COLO668 (cell line): ENCODE data around the gene NTRK2.

ENCODE experiments used
- DNase-seq: peaks from one replicate; lab custom pipeline; 2025; ENCODE audit not compliant: unreplicated experiment; lab: John Stamatoyannopoulos, UW

Gene NTRK2

DNA sequence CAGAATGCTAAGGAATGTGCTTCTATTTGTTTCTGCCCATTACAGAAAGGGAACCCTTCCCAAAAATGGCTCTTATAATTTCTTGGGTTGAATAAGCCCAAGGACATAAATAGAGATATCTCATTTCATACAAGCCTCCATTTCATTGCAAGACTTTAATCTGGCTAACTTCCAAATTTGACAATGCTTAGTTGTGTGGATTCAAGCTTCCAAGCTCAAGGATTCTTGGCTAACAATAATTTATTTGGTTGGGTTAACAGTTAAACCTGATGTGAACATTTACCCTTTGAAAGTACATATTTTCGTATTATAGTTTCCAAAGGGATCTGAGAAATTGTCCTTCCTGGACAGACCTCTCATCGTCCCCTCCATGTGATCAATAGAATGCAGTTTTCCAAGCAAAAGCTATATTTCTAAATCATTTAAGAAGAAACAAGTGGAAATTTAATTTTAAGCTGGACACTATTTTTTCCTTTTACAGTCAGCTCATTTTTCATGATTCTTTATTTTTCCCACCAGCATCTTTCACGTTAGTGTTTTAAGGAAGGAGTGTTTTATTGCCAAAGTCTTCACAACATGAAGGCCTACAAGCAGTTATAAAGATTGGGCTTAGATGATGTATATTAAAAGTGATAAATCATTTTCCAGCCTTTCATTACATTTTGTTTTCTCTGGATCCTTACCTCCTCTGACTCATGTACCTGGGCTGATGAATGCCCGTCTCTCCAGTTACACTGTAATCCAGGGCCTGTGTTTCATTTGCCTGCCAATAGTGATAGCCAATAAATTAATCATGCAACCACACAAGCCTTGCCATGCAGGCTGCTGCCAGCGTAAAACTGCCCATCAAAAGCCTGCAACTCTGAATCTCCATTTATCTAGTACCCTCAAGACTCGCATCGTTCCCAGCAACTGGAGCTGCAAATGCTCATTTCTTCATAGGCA, 176.7 kb downstream of the NTRK2 start:
- DNase-seq = no peak

DNA sequence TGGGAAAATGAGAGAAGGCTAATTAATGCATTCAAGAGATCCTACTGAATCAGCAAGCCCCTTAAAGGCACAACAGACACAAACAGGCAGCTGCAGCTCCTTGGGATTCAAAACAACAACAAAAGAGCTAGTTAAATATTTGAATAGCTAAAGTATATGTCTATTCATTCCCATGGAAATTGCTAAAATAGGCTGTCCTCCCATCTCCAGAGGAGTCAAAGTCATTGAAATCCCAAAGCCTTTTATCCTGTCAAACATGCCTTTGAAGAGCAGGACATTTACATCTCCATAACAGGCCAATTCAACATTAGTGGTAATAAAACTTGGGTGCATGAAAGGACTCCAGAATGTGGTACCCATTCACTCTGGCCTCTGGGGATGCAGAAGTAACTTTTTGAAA, 177.4 kb downstream of the NTRK2 start:
- DNase-seq = no peak

DNA sequence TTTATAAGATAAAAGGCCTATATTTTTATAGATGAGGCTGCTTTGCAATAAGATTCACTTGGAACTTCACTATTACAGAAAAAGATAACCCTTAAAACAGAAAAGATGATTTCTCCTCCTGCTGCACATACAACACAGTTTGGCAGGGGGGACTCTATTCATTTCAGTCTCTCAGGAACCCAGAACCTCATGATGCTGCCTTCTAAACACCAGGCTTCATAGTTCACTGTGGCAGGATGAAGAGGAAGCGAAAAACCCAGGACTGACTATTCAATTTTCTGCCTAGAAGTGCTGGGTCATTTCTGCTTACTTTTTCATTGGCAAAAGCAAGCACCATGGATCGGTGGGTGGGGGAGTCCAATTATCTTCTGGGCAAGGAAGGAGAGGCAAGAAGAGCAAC, 179.5 kb downstream of the NTRK2 start:
- no peak for DNase-seq

DNA sequence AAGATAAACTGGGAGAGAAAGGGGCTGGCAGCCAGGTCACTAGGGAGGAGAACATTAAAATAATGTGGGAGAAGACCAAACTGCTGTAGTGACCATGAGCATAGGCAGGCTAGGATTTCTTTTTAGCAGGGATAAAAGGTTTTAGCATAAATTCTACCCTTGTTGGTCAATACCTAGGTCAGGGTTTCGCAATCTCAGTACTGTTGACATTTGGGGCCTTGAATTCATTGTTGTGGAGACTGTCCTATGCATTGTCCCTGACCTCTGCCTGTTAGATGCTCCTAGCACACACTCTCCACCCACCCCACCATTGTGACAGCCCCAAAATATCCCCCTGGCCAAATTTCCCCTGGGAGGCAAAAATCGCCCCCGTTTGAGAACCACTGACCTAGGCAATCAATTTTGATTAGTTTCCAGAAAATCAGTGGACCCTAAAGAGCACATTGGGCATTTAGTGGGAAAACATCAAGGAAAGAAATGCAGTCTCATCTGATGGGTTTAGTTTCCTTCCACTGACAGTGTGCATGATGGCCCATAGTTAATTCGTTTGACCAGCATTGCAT, 181.4 kb downstream of the NTRK2 start:
- DNase-seq = no peak

DNA sequence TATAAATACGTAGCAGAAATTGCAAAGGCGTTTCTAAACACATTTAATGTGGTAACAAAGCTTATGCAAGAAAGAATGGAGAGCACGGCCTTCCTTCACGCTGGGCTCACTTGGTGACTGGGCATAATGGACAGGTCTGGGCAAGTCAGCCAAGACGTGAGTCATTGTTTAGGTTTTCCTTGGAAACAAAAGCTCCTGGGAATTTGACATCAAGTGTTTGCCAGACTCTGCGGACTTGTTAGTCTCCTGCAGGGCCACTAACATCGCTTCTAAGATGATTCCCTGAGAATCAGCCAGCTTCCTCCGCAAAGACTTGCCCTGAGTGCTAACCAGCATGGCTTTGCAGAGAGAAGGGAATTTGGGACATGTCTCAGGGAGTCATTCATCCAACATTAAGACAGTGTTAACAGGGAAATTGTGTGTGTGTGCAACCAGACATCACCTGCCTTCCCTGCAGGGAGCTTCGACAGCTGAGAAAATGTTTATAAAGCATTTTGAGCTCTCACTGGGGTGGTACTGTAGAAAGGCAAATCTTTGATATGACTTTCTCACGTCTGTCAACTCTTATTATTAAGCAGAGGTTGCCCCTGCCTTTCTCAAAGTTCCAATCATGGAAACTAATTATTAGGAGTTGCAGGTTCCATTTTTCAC, 182.5 kb downstream of the NTRK2 start:
- DNase-seq = no peak

DNA sequence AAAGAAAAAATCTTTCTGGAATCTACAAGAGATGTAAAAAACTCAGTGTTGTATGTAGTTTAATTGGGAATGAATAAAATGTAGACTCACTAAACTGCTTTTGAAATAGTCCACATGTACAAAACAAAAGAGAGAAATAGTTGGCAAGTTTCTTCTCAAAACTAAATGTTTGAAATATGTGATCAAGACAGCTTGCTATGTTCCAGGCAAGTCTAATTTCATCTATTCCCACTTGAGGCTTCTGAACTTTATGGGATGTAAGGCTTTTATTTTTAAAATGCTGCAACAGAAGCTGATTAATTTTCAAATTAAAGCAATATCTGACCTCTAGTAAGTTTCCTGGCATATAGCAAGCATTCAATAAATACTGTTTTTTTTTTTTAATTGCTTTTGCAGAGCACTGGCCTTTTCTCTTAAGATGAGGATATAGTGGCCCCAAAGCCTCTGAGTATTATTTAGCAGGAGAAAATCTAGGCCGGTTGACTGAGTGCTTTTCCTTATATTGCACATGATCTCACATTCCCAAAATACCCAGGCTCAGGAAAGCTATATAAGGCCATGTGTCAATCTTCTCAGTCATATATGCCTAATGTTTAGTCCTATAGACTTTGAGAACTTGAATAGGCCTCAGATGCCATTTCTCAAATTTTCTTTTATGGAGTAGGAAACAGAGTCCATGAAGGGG, 183.2 kb downstream of the NTRK2 start:
- DNase-seq = no peak

DNA sequence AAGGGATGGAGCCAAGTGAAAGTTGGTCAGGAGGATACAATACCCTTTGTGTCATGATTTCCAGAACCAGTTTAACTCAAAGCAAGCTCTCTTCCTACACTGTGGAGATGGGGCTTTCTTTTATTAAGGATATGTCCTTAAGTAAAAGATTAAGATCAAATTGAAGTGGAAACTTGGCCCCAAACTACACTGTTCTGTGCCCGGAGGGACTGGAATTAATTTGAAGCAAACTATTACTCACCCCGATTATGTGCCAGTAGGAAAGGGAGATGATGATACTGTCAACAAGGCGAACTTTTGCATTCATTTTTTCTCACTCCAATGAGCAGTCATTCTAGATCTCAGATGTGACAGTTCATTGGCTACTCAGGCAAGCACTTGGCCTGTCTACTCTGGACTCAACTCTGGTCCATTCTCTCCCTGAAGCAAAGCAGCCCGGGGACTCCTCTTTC, 186.7 kb downstream of the NTRK2 start:
- DNase-seq = no peak

DNA sequence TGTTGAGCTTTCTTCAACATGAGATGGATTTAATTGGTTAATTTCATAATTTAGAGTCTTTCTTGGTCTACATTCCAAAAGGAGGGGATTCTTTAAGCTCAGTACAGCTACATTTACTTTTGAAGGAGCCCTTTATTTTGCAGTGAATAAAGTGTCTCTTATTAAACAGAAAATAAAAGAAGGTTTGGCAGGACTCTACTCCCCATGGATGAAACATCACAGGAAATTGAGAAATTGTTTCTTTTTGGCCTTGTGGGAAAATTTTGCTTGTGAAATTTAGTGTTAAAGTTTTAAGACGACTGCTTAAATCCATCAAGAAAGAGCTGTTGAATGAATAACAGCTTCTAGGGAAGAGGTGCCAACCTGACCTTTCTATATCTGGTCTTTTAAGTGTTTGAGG, 187.7 kb downstream of the NTRK2 start:
- no peak for DNase-seq

DNA sequence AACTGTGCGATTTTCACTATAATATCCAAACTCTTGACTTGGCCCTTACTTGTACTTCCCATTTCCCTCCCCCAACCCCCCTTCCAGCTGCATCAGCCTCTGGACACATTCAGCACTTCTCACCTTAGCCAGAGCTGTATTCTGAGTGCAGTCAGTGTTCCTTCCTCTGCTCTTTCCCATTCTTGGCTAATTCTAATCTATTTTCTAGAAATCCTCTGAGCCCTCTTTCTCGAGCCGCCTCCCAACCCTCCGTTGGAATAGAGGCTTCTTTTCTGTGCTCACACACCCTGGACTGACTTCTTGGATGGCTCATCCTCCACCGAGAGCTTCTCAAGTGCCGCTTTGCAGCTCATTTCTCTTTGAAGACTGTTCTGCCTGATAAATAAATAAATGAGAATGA, 188.8 kb downstream of the NTRK2 start:
- no peak for DNase-seq

DNA sequence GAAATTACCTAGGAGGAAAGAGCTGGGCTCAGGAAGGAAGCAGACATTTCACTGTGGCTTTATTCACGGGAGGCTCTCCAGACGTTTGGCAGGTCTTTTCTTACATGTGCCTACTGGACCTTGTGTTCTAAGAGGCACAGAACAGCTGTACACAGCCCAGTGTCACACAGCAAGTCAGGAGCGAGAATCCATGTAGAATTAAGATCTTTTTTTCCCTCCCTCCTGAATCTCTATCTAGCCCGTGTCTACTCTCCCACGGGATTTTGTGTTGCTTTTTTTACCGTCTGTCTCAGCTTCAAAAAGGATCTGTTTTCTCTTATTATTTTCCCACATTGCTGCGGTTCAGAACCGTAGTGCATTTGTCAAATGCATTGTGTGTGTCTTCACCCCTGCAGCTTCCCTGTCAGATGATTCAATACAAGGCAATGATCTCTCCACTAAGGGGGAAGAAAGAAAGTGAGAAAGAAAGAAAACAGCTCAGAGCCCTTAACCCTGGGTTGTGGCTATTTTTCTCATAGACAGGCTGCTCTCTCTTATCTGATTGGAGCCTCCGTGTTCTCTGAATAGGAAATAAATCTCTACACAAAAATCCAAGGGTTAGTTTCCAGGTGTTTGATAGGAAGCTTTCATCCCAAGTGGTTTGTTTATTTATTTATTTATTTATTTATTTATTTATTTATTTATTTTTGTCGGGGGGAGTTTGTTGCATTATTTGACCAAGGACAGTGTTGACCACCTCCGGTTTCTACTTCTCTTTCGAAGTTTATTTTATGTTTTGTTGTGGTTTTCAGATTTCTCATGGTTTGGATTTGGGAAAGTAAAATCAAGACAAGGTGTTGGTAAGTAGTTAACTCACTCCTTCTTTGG, 191.0 kb downstream of the NTRK2 start:
- DNase-seq = no peak

DNA sequence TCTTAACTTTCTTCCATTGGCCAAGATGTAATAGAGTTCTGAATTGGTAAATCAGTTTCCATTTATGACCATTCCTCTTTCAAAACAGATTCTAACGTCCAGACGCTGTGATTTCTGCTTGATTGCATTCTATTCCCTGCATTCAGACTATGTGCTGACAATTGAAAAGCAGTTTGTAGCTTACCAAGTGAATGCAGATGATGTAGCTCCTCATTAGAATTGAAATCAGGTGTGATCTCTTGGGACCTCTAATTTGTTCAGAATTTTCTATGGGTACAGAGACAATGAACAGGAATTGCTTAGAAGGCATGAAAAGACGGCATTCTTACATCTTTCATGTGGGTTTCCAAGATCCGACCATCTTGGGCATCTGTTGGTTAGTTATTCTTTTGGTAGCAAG, 191.9 kb downstream of the NTRK2 start:
- DNase-seq = no peak

DNA sequence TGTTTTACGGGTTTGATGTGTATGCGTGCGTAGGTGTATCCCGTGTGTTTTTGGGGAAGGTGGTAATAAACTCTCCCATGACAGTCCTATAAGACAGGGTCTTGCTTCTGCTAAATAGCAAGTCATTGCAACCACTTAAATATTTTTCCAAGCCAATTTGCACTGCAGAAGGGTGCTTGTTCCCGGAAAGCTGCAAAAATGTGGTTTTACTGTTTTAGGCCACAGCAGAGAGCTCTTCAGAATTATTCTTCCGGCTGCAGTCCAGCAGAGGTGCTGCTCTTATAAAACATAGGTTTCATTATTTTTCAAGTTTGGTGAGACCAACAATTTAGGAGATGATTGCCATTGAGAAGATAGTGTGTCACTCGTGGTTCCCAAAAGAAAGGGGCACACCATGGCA, 192.8 kb downstream of the NTRK2 start:
- DNase-seq = no peak

DNA sequence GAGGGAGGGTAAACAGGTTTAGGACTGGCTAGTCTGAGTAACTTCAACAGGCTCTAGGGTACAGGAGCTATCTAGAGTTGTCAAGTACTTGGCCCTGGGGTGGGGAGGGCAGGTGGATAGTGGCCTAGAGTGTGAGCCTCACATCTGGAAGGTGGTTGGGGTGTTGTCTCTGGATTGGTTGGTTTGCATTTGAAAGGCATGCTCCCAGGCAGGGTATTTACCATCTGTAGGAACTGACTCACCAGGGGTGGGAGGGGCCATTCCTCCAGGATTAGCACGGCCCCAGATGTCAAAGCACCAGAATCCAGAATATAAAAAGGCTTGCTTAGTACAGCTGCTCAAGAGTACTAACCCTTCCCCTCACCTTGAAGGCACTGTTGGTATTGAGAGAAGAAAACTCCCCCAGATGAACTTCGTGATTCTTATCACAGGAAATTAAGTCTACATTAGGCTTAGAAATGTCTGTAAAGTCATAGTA, 193.3 kb downstream of the NTRK2 start:
- DNase-seq = no peak

DNA sequence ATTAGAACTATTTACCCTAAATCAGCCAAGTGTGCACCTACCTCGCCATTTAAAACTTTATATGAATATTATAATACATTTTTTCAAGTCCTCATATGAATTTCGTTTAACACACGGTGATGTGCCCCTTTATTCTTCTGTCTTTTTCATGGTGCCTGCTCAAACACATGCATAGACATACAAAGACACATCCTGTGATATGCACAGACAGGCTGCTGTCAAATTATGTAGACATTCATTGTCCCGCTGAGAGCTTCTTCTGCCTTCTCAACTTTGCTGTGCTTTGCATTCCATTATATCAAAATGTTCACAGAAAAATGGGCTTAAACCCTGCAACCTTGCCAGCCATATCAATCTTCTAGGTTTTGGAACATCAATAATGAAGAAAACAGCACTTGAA, 193.8 kb downstream of the NTRK2 start:
- no peak for DNase-seq

DNA sequence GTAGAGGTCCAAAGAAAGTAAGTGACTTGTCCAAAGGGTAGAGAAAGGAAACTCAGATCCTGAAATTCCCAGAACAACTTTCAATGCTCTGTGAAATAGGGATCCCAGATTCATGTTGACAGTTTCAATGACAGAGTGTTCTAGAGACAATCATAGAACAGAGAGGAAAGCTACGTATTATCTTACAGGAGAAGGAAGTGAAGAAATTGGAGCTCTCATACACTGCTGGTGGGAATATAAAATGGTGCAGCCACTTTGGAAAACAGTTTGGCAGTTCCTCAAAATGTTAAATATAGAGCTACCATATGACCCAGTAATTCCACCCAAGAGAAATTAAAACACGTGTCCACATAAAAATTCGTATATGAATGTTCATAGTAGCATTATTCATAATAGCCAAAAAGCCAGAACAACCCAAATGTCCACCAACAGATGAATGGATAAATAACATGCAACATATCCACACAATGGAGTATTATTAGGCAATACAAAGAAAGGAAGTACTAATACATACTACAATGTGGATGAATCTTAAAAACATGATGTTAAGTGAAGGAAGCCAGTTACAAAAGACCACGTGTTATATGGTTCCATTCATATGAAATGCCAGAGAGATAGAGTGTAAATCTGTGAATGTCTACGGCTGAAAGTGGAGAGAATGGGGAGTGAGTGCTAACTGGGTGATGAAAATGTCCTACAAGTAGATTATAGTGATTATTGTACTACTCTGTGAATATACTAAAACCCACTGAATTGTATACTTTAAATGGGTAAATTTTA, 197.1 kb downstream of the NTRK2 start:
- DNase-seq = no peak

DNA sequence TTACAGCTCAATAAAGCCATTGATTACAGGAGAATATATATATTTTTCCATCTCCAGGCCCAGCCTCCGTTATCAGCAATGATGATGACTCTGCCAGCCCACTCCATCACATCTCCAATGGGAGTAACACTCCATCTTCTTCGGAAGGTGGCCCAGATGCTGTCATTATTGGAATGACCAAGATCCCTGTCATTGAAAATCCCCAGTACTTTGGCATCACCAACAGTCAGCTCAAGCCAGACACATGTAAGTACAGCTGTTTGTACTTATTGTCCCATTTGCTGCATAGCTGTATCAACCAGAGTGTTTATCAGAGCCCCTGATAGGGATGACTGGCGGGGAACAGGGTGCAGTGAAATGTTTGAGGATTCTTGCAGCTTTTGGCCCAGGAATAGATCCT, 197.7 kb downstream of the NTRK2 start:
- no peak for DNase-seq

DNA sequence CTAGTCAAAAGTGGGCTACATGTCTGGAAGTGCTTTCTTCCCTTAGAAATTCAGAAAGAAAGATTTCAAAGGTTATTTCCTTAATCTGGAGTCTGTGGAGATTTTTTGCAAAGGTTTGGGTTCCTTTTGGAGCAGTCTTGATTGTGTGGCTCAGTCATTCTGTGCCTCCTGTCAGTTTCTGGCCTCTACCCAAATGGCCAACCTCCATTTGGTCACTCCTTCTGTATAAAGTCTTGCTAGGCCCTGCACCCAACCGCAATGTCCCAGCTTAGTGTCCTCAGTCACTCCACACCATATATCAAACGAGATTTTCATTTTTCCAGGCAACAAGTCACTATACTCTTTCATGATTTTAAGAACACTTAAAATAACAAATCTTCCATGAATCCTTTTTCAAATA, 199.6 kb downstream of the NTRK2 start:
- no peak for DNase-seq

DNA sequence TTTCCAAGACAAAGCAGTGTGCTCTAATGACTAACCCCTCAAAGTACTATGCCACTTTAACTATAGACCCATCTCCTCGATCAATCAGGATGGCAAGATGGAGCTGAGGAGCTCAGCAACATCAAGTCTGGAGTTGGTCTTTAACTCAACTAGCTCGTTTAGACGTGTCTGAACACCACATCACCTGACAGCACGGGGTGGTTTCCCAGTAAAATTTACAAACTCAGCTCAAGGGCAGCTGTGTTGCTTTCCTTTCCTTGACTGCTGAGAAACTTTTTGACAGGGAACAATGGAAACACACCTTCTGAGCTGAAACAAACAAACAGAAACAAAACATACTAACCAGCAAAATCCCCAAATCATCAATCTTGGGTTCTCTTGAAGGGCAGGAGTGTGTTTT, 202.5 kb downstream of the NTRK2 start:
- no peak for DNase-seq

DNA sequence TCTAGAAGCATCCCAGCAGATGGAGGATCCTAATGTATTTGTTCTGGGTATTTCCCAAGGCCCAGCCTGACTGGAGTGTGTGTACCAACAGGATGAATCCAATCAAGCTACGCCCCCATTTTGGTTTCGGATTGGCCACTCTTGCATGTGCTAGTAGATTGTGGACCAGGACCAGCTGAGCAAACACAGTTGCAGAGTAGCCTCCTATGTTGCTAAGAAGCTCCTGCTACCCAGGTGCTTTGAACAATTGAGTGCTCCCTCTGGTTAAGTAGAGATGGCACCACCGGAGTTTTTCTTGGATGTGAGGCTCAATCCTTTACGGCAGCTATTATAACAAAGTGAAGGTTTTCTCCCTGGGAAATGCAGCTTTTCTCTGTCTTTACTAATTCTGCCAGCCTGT, 204.5 kb downstream of the NTRK2 start:
- no peak for DNase-seq

DNA sequence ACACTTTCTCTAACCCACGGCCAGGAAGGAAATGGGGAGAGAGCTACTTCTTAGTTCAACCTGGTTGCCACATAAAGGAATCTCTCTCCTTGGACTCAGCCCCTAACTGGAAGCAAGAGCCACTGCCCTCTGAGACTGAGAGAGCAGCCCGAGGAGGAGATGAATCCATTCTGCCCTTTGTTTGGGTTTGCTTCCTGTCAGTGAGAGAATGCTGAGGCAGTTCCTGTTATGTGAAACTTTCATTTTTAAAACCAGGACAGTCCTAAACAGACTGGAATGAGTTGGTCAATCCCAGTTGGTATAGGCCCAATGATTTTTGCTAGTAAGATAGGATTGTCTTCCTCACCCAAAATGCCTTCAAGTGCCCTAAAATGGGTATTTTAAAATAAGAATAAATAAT, 205.1 kb downstream of the NTRK2 start:
- DNase-seq = no peak
